Vagina (tissue), 2 donors: ENCODE results near the gene HES1. TPM values are rescaled to one million over a fixed set of nuclear protein-coding genes. Genes with fewer than 3 reads are reported as not detected.

ENCODE experiments used
- DNase-seq, 2 donors: peaks; one replicate each; pipeline ENCODE4 v3.0.0-alpha.2; 2017; ENCODE audit errors: extremely low spot score in 2 of 2
- H3K27ac ChIP-seq: fragments of 200-600 bp; sonication (generic); one replicate; pipeline ENCODE4 v1.5.1; 2019
- H3K27me3 ChIP-seq: fragments of 200-600 bp; sonication (generic); one replicate; pipeline ENCODE4 v1.5.1; 2019
- H3K36me3 ChIP-seq, 2 donors: fragments of 200-600 bp; sonication (generic); one replicate each; pipeline ENCODE4 v1.5.1; 2017 to 2019
- H3K4me1 ChIP-seq: fragments of 200-600 bp; sonication (generic); one replicate; pipeline ENCODE4 v1.5.1; 2019
- H3K4me3 ChIP-seq, 2 donors: fragments of 200-600 bp; sonication (generic); 1 replicate in 1 of 2; 2 replicates in 1 of 2; pipeline ENCODE4 v1.5.1; 2016 to 2019
- H3K9me3 ChIP-seq: fragments of 200-600 bp; sonication (generic); one replicate; pipeline ENCODE4 v1.5.1; 2019
- POLR2A ChIP-seq, 2 donors: fragments of 450-650 bp; IDR thresholded peaks; one replicate each; pipeline ENCODE4 v1.6.1; 2017; ENCODE audit warnings: antibody characterized with exemption in 2 of 2, mild to moderate bottlenecking in 2 of 2, moderate library complexity in 2 of 2
- POLR2AphosphoS5 ChIP-seq, 2 donors: sonication (generic); formaldehyde crosslinking; IDR thresholded peaks; one replicate each; pipeline ENCODE4 v1.9.0; 2017; ENCODE audit warnings: antibody characterized with exemption in 2 of 2, mild to moderate bottlenecking in 2 of 2, low read depth in 1 of 2; ENCODE audit not compliant: insufficient read depth in 1 of 2
- intact Hi-C: fragments of 100-400 bp; cut with DNase I; formaldehyde crosslinking; loops from one replicate; pipeline ENCODE4 v1.15.1; 2023
- total RNA-seq: library from RNA; depleted of rRNA; stranded (reverse); fragments of >200 nt; gene quantifications from one replicate; pipeline ENCODE4 v1.2.3, GENCODE V29; 2016
- TF ChIP-seq, protein P1 (sequence below), 3 experiments: fragments of 450-650 bp in 2 of 3; fragments of 200-600 bp in 1 of 3; sonication (generic) in 1 of 3; IDR thresholded peaks; one replicate each; pipeline ENCODE4 v1.5.1; 2017 to 2019; ENCODE audit warnings: antibody characterized with exemption in 3 of 3, mild to moderate bottlenecking in 2 of 3, moderate library complexity in 2 of 3

Gene HES1
- 191 TPM for total RNA-seq

DNA sequence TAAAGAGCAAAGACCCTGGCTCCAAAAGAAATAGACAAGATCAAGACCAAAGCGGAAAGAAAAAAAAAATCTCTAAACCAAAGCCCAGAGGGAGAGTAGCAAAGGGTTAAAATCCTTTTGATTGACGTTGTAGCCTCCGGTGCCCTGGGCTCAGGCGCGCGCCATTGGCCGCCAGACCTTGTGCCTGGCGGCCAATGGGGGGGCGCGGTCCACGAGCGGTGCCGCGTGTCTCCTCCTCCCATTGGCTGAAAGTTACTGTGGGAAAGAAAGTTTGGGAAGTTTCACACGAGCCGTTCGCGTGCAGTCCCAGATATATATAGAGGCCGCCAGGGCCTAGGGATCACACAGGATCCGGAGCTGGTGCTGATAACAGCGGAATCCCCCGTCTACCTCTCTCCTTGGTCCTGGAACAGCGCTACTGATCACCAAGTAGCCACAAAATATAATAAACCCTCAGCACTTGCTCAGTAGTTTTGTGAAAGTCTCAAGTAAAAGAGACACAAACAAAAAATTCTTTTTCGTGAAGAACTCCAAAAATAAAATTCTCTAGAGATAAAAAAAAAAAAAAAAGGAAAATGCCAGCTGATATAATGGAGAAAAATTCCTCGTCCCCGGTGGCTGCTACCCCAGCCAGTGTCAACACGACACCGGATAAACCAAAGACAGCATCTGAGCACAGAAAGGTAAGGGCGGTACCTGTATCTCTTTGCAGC lies at the start of gene HES1:
Gene HES1 (plus strand): TSS at position 343 of the 713 bp plus-strand sequence. CDS start 233 bp downstream, at position 576.
- intact Hi-C loops, result loop anchor here (2.0 to 10.0 kb wide), 4 partner anchors 61 to 354 kb away; no protein-coding TSS in a partner anchor
- H3K27ac ChIP-seq, result peak within 1 kb of the TSS; percentile 86
- no peaks in the 10 kb centered on the region for H3K27me3 ChIP-seq
- peak in 1 of 2 donors; percentile 93 for TF ChIP-seq POLR2A (IDR thresholded peaks at IDR 0.05)
- peak; percentile 91 to 94 for TF ChIP-seq POLR2AphosphoS5 (IDR thresholded peaks at IDR 0.05; ENCODE audit: insufficient read depth in 1 of 2, low read depth in 1 of 2)
- TF ChIP-seq, protein P1, sequence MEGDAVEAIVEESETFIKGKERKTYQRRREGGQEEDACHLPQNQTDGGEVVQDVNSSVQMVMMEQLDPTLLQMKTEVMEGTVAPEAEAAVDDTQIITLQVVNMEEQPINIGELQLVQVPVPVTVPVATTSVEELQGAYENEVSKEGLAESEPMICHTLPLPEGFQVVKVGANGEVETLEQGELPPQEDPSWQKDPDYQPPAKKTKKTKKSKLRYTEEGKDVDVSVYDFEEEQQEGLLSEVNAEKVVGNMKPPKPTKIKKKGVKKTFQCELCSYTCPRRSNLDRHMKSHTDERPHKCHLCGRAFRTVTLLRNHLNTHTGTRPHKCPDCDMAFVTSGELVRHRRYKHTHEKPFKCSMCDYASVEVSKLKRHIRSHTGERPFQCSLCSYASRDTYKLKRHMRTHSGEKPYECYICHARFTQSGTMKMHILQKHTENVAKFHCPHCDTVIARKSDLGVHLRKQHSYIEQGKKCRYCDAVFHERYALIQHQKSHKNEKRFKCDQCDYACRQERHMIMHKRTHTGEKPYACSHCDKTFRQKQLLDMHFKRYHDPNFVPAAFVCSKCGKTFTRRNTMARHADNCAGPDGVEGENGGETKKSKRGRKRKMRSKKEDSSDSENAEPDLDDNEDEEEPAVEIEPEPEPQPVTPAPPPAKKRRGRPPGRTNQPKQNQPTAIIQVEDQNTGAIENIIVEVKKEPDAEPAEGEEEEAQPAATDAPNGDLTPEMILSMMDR (IDR thresholded peaks at IDR 0.05), result no peak
- DNase-seq, result peak in 1 of 2 donors; percentile 98
- H3K9me3 ChIP-seq, result no peaks in the 10 kb centered on the region
- H3K4me1 ChIP-seq, result peaks cover 45% of the 10 kb centered on the region
- H3K36me3 ChIP-seq, result no peaks in the 10 kb centered on the region
- peak within 1 kb of the TSS; percentile 63 to 66 for H3K4me3 ChIP-seq

DNA sequence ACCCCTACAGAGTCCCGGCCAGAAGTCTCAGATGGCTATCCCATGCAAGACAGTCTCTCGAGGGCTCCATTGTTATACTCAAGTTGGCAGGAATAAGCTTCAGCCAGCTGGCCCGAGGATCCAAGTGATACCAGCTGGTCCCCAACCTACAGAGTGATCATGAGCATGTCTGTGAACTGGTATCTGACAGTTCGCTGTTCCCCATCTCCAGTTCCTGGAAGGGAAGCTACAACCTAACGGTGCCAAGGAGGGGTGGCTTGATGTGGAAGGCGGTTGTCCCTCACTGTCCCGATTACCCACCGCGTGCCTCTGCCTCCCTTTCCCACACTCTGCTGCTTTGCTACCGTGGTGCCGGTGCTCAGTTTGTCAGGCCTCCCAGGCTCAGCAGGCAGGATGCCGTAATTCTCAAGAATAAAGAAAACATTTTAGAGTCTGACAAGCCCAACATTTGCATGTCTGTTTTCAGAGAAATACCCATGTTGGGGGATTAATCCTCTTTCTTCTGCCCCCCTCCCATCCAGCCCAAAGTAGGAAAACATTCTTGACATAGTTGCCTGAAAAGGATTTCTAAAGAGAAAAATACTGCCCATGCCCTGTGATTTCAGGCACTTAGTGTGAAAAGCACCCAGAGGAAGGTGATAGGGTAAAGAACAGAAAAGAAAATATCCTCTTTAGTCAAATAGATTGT lies 49.4 kb upstream of the HES1 start:
- H3K4me3 ChIP-seq, result no peak overlapping the region
- H3K27me3 ChIP-seq, result no peaks in the 10 kb centered on the region
- H3K27ac ChIP-seq, result no peak overlapping the region
- no peaks in the 10 kb centered on the region for H3K36me3 ChIP-seq
- H3K4me1 ChIP-seq, result peaks cover 14% of the 10 kb centered on the region
- DNase-seq, result no peak
- no peaks in the 10 kb centered on the region for H3K9me3 ChIP-seq
- intact Hi-C loops, result no loop called here
- TF ChIP-seq POLR2A (IDR thresholded peaks at IDR 0.05) (no peak), POLR2AphosphoS5 (IDR thresholded peaks at IDR 0.05; ENCODE audit: insufficient read depth in 1 of 2, low read depth in 1 of 2) (no peak)
- TF ChIP-seq, protein P1 (IDR thresholded peaks at IDR 0.05), result no peak

GRCh38 chr3:194087280-194087679 lies 48.7 kb upstream of the HES1 start:
- DNase-seq, result no peak

GRCh38 chr3:194087995-194088855 lies 47.7 kb upstream of the HES1 start:
- no peaks in the 10 kb centered on the region for H3K9me3 ChIP-seq

More at GRCh38 chr3:194087280-194087679, 48.7 kb upstream of the HES1 start:
- no peak for TF ChIP-seq POLR2A (IDR thresholded peaks at IDR 0.05)
- TF ChIP-seq, protein P1 (IDR thresholded peaks at IDR 0.05), result no peak
- no peak overlapping the region for H3K4me3 ChIP-seq
- H3K36me3 ChIP-seq, result no peaks in the 10 kb centered on the region
- H3K27me3 ChIP-seq, result no peaks in the 10 kb centered on the region
- peaks cover 14% of the 10 kb centered on the region for H3K4me1 ChIP-seq
- H3K27ac ChIP-seq, result no peak overlapping the region
- intact Hi-C loops, result no loop called here
- H3K9me3 ChIP-seq, result no peaks in the 10 kb centered on the region

More at GRCh38 chr3:194087995-194088855, 47.7 kb upstream of the HES1 start:
- H3K27ac ChIP-seq, result no peak overlapping the region
- no peaks in the 10 kb centered on the region for H3K27me3 ChIP-seq
- TF ChIP-seq POLR2AphosphoS5 (IDR thresholded peaks at IDR 0.05; ENCODE audit: insufficient read depth in 1 of 2, low read depth in 1 of 2) (no peak), POLR2A (IDR thresholded peaks at IDR 0.05) (no peak)
- TF ChIP-seq, protein P1 (IDR thresholded peaks at IDR 0.05), result no peak
- intact Hi-C loops, result no loop called here
- no peaks in the 10 kb centered on the region for H3K36me3 ChIP-seq
- no peak for DNase-seq
- no peak overlapping the region for H3K4me3 ChIP-seq
- peaks cover 14% of the 10 kb centered on the region for H3K4me1 ChIP-seq
